ENCODE data around the gene NRBF2.
"Not testable (repeated sequence)": the region's sequence is repeated elsewhere in the genome, so short reads cannot be mapped to it uniquely, and the experiment has no call there.

NRBF2 gene

DNA sequence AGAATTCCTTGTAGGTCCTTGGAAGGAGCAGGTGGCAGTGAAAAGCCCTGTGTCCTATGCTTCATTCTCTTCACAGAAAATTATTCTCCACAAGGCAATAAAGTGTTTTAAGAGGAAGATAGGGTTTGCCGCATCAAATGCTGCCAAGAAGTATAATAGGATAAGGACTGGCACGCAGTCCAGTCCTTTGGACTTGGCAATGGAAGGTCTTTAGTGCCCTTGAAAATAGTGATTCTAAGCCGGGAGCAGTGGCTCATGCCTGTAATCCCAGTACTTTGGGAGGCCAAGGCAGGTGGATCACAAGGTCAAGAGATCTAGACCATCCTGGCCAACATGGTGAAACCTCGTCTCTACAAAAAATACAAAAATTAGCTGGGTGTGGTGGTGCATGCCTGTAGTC, 29.9 kb upstream of the NRBF2 start:
- H3K4me1 ChIP-seq (ENCODE audit: control insufficient read depth, insufficient read depth, low read length); H3K36me3 ChIP-seq (ENCODE audit: control insufficient read depth in 2 of 2, insufficient read depth in 2 of 2, low read length in 2 of 2); H3K9me3 ChIP-seq (ENCODE audit: control insufficient read depth in 2 of 2, low read length in 2 of 2); H3K9ac ChIP-seq (ENCODE audit: low read length in 2 of 2); H3K4me3 ChIP-seq (ENCODE audit: low read length in 2 of 2); H3K27me3 ChIP-seq (ENCODE audit: control insufficient read depth in 1 of 2, insufficient read depth in 2 of 2, low read length in 2 of 2); H3K27ac ChIP-seq (ENCODE audit: low read length): not testable (repeated sequence)

DNA sequence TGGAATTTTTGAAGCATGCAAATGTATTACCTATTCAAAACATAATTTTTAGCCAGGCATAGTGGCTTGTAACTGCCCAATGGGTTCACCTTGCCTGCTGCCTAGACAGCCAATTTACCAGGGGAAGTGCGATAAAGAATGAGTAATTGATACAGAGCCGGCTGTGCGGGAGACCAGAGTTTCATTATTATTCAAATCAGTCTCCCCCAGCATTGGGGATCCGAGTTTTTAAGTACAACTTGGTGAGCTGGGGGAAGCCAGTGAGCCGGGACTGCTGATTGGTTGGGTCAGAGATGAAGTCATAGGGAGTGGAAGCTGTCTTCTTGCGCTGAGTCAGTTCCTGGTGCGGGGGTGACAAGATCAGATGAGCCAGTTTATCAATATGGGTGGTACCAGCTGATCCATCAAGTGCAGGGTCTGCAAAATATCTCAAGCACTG, 29.1 kb upstream of the NRBF2 start:
- Histone ChIP-seq H3K4me3 (ENCODE audit: low read length in 2 of 2) (no peak overlapping the region), H3K9me3 (ENCODE audit: control insufficient read depth in 2 of 2, low read length in 2 of 2) (no peaks in the 10 kb centered on the region), H3K36me3 (ENCODE audit: control insufficient read depth in 2 of 2, insufficient read depth in 2 of 2, low read length in 2 of 2) (no peaks in the 10 kb centered on the region), H3K4me1 (ENCODE audit: control insufficient read depth, insufficient read depth, low read length) (no peaks in the 10 kb centered on the region), H3K27ac (ENCODE audit: low read length) (no peak overlapping the region), H3K27me3 (ENCODE audit: control insufficient read depth in 1 of 2, insufficient read depth in 2 of 2, low read length in 2 of 2) (no peaks in the 10 kb centered on the region), H3K9ac (ENCODE audit: low read length in 2 of 2) (no peak overlapping the region)

DNA sequence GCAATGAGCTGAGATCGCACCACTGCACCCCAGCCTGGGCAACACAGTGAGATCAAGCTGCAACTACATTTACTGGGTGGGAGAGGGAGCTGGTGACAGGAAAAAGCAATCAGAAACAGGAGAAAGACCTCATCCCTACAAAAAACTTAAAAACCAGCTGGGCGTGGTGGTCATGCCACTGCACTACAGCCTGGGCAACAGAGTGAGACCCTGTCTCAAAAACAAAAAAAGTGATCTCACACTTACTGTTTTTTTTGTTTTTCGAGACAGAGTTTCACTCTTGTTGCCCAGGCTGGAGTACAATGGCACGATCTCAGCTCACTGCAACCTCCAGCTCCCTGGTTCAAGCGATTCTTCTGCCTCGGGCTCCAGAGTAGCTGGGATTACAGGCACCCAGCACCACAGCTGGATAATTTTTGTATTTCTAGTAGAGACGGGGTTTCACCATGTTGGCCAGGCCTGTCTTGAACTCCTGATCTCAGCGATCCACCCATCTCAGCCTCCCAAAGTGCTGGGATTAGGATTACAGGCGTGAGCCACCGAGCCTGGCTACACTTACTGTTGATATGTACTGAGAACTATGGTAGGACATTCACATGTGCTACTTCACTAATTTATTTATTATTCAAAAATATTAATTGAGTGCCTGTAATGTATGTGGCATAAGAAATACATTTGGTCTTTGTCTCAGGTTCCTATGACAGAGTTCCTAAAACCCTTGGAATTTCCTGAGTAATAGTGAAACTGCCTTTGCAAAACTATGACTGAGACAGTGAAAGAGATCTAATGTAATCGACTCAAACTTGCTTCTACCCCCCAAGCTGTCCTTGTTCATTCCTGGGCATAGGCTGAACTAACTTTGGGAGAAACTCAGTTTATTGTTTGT, 27.7 kb upstream of the NRBF2 start:
- H3K9me3 ChIP-seq (ENCODE audit: control insufficient read depth in 2 of 2, low read length in 2 of 2): no peaks in the 10 kb centered on the region
- no peaks in the 10 kb centered on the region for H3K36me3 ChIP-seq (ENCODE audit: control insufficient read depth in 2 of 2, insufficient read depth in 2 of 2, low read length in 2 of 2)
- H3K4me3 ChIP-seq (ENCODE audit: low read length in 2 of 2): no peak overlapping the region
- no peaks in the 10 kb centered on the region for H3K4me1 ChIP-seq (ENCODE audit: control insufficient read depth, insufficient read depth, low read length)
- no peak overlapping the region for H3K9ac ChIP-seq (ENCODE audit: low read length in 2 of 2)
- H3K27ac ChIP-seq (ENCODE audit: low read length): no peak overlapping the region
- no peaks in the 10 kb centered on the region for H3K27me3 ChIP-seq (ENCODE audit: control insufficient read depth in 1 of 2, insufficient read depth in 2 of 2, low read length in 2 of 2)

DNA sequence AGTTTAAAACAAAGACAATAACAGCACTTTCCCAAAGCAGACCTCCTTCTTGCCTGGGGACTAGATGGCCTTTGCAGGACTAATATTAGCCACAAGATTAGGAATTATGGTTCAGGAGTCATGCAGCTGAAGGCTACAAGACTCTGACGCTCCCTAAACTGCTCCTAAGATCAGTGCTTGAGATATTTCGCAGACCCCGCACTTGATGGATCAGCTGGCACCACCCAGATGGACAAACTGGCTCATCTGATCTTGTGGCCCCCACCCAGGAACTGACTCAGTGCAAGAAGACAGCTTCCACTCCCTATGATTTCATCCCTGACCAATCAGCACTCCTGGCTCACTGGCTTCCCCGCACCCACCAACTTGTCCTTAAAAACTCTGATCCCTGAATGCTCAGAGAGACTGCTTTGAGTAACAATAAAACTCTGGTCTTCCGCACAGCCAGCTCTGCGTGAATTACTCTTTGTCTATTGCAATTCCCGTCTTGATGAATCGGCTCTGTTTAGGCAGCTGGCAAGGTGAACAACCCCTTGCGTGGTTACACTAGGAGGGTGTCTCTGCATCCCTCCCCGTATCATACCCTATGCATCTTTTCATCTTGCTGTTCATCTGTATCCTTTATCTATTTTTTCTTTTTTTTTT, 26.9 kb upstream of the NRBF2 start:
- H3K27ac ChIP-seq (ENCODE audit: low read length): no peak overlapping the region
- H3K4me1 ChIP-seq (ENCODE audit: control insufficient read depth, insufficient read depth, low read length): no peaks in the 10 kb centered on the region
- no peak overlapping the region for H3K9ac ChIP-seq (ENCODE audit: low read length in 2 of 2)
- H3K36me3 ChIP-seq (ENCODE audit: control insufficient read depth in 2 of 2, insufficient read depth in 2 of 2, low read length in 2 of 2): no peaks in the 10 kb centered on the region
- no peaks in the 10 kb centered on the region for H3K9me3 ChIP-seq (ENCODE audit: control insufficient read depth in 2 of 2, low read length in 2 of 2)
- peak overlapping the region in 1 of 2 donors; percentile 22 for H3K4me3 ChIP-seq (ENCODE audit: low read length in 2 of 2)
- no peaks in the 10 kb centered on the region for H3K27me3 ChIP-seq (ENCODE audit: control insufficient read depth in 1 of 2, insufficient read depth in 2 of 2, low read length in 2 of 2)

DNA sequence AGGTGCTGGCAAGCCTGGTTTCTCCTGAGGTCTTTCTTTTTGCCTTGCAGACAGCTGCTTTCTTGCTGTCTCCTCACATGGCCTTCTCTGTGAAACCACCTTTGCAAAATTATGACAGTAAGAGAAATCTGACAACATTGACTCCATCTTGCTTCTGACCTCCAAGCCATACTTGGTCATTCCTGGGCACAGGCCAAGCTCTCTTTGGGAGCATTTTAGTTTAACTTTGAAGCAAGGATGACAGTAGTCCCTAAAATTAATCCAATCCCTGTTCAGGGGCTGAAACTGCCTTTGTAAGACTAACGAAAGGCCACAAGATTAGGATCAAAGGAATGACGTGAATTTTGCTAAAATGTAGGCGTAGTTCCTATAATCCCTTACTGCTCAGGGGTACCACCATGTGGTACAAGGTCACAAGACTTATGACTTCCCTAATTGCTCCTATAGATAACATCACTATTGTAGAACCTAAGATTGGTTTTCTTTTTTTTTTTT, 25.1 kb upstream of the NRBF2 start:
- Histone ChIP-seq H3K36me3 (ENCODE audit: control insufficient read depth in 2 of 2, insufficient read depth in 2 of 2, low read length in 2 of 2) (no peaks in the 10 kb centered on the region), H3K27me3 (ENCODE audit: control insufficient read depth in 1 of 2, insufficient read depth in 2 of 2, low read length in 2 of 2) (no peaks in the 10 kb centered on the region)

DNA sequence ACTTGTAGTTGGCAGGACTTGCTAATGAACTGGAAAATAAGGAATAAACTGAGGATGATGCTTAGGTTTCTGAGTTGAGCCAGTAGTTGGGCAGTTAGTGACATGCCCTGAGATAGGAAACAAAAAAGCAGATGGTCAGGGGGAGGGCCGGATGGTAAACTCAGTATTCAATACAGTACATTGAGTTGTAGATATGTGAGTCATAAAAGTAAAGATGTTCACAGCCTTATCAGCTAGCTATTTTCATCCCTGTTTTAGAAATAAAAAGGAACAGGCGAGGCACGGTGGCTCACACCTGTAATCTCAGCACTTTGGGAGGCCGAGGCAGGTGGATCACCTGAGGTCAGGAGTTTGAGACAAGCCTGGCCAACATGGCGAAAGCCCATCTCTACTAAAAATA, 22.2 kb upstream of the NRBF2 start:
- H3K36me3 ChIP-seq (ENCODE audit: control insufficient read depth in 2 of 2, insufficient read depth in 2 of 2, low read length in 2 of 2): no peaks in the 10 kb centered on the region
- H3K4me1 ChIP-seq (ENCODE audit: control insufficient read depth, insufficient read depth, low read length): peaks cover 3% of the 10 kb centered on the region
- H3K27ac ChIP-seq (ENCODE audit: low read length): no peak overlapping the region
- no peak overlapping the region for H3K9ac ChIP-seq (ENCODE audit: low read length in 2 of 2)
- H3K27me3 ChIP-seq (ENCODE audit: control insufficient read depth in 1 of 2, insufficient read depth in 2 of 2, low read length in 2 of 2): no peaks in the 10 kb centered on the region
- H3K9me3 ChIP-seq (ENCODE audit: control insufficient read depth in 2 of 2, low read length in 2 of 2): no peaks in the 10 kb centered on the region
- no peak overlapping the region for H3K4me3 ChIP-seq (ENCODE audit: low read length in 2 of 2)

More for the DNA sequence above, 25.1 kb upstream of the NRBF2 start:
- no peaks in the 10 kb centered on the region for H3K4me1 ChIP-seq (ENCODE audit: control insufficient read depth, insufficient read depth, low read length)
- no peak overlapping the region for H3K4me3 ChIP-seq (ENCODE audit: low read length in 2 of 2)
- H3K9ac ChIP-seq (ENCODE audit: low read length in 2 of 2): no peak overlapping the region
- no peaks in the 10 kb centered on the region for H3K9me3 ChIP-seq (ENCODE audit: control insufficient read depth in 2 of 2, low read length in 2 of 2)
- H3K27ac ChIP-seq (ENCODE audit: low read length): no peak overlapping the region

DNA sequence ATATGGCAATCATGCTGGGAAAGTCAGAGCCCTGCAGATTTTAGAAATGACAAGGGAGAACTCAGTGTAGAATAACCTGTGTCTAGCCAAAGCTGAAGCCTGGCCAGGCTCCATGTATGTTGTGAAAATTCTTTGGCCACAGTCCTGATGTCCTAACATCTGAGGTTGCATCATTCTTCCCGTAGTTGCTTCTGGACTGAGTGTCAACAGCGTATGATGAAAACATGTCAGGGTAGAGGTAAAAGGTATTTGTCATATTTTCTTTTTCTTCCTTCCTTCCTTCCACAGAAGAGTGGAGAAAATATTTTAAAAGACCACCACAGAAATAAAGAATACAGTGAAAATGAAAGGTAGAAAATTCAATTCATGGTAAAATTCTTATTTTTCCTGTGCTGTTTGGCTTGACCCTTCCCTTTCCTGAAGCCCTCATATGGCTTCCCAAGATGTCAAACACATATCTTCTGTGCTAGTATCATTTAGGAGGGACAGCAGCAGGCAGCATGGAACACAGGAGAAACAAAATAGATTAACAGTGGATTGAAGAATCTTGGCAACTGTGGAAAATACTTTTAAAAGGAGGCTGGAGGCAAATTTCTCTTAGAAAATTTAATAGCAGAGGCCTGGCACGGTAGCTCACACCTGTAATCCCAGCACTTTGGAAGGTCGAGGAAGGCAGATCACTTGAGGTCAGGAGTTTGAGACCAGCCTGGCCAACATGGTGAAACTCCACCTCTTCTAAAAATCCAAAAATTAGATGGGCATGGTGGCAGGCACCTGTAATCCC, 18.9 kb upstream of the NRBF2 start:
- Histone ChIP-seq H3K4me3 (ENCODE audit: low read length in 2 of 2) (no peak overlapping the region), H3K36me3 (ENCODE audit: control insufficient read depth in 2 of 2, insufficient read depth in 2 of 2, low read length in 2 of 2) (no peaks in the 10 kb centered on the region), H3K4me1 (ENCODE audit: control insufficient read depth, insufficient read depth, low read length) (peaks cover 3% of the 10 kb centered on the region), H3K9ac (ENCODE audit: low read length in 2 of 2) (peak overlapping the region in 1 of 2 donors; percentile 38), H3K27me3 (ENCODE audit: control insufficient read depth in 1 of 2, insufficient read depth in 2 of 2, low read length in 2 of 2) (no peaks in the 10 kb centered on the region), H3K9me3 (ENCODE audit: control insufficient read depth in 2 of 2, low read length in 2 of 2) (no peaks in the 10 kb centered on the region), H3K27ac (ENCODE audit: low read length) (peak overlapping the region; percentile 24)

DNA sequence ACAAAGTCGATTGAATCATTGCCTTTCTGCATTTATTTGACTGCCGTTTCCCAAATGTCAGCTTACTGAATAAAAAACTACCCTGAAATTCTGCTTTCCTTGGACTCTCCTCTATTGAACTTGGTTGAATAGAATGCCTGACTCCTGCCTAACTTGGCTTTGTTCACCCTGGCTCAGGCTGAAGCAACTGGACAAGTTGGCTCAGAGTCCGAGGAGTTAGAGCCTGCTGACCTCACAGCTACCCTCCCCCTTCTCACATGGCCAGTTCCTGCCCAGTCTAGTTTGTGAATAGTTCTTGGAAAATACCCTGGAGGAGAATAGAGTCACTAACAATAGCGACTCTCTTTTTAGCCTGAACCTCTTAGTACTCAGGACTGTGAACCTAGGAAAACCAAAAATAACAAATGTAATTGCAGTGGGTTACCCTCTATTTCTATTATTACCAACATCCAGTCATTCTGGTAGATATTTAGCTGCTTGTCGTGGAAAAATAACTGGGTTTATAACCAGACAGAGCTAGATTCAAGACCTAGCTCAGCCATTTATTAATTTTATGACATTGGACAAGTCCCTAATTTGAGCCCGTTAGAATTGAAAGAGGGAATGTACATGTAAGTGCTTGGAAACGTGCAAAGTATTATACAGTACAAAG, 17.3 kb upstream of the NRBF2 start:
- H3K27me3 ChIP-seq (ENCODE audit: control insufficient read depth in 1 of 2, insufficient read depth in 2 of 2, low read length in 2 of 2): no peaks in the 10 kb centered on the region
- H3K4me1 ChIP-seq (ENCODE audit: control insufficient read depth, insufficient read depth, low read length): peaks cover 5% of the 10 kb centered on the region

DNA sequence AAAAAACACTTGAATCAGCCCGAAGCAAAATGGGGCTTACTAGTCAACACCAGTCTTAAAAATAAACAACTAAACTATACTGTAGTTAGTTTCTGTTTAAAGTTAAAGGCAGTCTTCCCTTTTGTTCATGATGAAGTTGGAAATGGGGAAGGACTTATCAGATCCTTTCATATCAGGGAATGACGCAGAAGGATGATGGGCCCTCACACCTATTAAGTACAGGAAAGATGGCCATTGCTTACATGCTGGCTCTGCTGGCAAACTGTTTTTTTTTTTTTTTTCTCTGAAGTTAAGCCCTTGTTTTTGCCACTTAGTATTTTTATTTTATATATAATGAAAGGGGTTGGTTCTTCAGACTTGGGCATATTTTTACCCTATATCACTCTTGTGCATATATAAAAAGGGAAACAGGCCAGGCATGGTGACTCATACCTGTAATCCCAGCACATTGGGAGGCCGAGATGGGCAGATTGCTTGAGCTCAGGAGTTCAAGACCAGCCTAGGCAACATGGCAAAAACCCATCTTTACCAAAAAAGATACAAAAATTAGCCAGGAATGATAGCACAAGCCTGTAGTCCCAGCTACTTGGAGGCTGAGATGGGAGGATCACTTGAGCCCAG, 16.6 kb upstream of the NRBF2 start:
- no peaks in the 10 kb centered on the region for H3K9me3 ChIP-seq (ENCODE audit: control insufficient read depth in 2 of 2, low read length in 2 of 2)
- no peaks in the 10 kb centered on the region for H3K27me3 ChIP-seq (ENCODE audit: control insufficient read depth in 1 of 2, insufficient read depth in 2 of 2, low read length in 2 of 2)
- no peak overlapping the region for H3K9ac ChIP-seq (ENCODE audit: low read length in 2 of 2)
- H3K36me3 ChIP-seq (ENCODE audit: control insufficient read depth in 2 of 2, insufficient read depth in 2 of 2, low read length in 2 of 2): no peaks in the 10 kb centered on the region
- no peak overlapping the region for H3K4me3 ChIP-seq (ENCODE audit: low read length in 2 of 2)
- H3K4me1 ChIP-seq (ENCODE audit: control insufficient read depth, insufficient read depth, low read length): peaks cover 5% of the 10 kb centered on the region
- H3K27ac ChIP-seq (ENCODE audit: low read length): no peak overlapping the region

More for the DNA sequence above, 17.3 kb upstream of the NRBF2 start:
- Histone ChIP-seq H3K4me3 (ENCODE audit: low read length in 2 of 2) (no peak overlapping the region), H3K36me3 (ENCODE audit: control insufficient read depth in 2 of 2, insufficient read depth in 2 of 2, low read length in 2 of 2) (no peaks in the 10 kb centered on the region), H3K27ac (ENCODE audit: low read length) (peak overlapping the region; percentile 1), H3K9me3 (ENCODE audit: control insufficient read depth in 2 of 2, low read length in 2 of 2) (no peaks in the 10 kb centered on the region), H3K9ac (ENCODE audit: low read length in 2 of 2) (no peak overlapping the region)

DNA sequence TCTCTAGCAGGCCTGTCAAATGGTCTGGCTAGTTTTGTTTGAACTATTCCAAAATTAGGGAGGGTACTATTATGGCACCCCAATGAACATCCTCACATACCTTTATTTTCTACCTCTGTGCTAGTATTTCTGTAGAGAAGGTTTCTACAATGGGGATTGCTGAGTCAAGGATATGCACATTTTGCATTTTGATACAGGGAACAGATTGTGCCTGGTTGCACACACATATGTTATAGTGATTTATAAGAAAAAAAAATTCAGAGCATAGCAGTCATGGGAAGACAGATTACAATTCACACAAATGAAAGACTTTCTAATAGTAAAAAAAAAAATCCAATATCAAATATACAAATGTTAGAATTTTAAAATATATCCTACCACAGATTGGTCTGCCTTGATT, 14.1 kb upstream of the NRBF2 start:
- no peak overlapping the region for H3K4me3 ChIP-seq (ENCODE audit: low read length in 2 of 2)
- no peaks in the 10 kb centered on the region for H3K36me3 ChIP-seq (ENCODE audit: control insufficient read depth in 2 of 2, insufficient read depth in 2 of 2, low read length in 2 of 2)
- peaks cover 5% of the 10 kb centered on the region for H3K4me1 ChIP-seq (ENCODE audit: control insufficient read depth, insufficient read depth, low read length)
- H3K27me3 ChIP-seq (ENCODE audit: control insufficient read depth in 1 of 2, insufficient read depth in 2 of 2, low read length in 2 of 2): no peaks in the 10 kb centered on the region
- H3K9me3 ChIP-seq (ENCODE audit: control insufficient read depth in 2 of 2, low read length in 2 of 2): no peaks in the 10 kb centered on the region
- H3K9ac ChIP-seq (ENCODE audit: low read length in 2 of 2): no peak overlapping the region
- no peak overlapping the region for H3K27ac ChIP-seq (ENCODE audit: low read length)

All from stomach smooth muscle (tissue), 2 donors.